ENCODE data around the gene DMC1.

The DMC1 gene

DNA sequence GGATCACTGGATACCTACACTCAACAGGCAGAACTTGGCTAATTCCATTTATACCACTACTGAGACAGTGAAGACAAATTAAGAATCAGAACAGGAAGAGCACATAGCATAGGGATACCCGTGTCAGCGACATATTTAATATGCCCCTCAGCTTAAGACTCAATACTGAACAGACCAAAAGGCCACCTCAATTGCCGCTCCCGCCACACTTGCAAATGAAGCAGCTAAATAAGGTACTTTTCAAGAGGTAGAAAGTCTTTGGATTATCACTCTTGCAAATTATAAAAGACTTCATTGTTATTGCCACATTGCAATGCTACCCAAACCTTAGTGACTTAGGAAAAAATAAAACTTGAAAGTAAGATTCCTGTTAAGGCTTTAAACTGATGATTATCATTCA, 67.0 kb downstream of the DMC1 start:
- in situ Hi-C loops (cut with MboI; ENCODE audit: low sequenced_read_pairs), result no loop called here

DNA sequence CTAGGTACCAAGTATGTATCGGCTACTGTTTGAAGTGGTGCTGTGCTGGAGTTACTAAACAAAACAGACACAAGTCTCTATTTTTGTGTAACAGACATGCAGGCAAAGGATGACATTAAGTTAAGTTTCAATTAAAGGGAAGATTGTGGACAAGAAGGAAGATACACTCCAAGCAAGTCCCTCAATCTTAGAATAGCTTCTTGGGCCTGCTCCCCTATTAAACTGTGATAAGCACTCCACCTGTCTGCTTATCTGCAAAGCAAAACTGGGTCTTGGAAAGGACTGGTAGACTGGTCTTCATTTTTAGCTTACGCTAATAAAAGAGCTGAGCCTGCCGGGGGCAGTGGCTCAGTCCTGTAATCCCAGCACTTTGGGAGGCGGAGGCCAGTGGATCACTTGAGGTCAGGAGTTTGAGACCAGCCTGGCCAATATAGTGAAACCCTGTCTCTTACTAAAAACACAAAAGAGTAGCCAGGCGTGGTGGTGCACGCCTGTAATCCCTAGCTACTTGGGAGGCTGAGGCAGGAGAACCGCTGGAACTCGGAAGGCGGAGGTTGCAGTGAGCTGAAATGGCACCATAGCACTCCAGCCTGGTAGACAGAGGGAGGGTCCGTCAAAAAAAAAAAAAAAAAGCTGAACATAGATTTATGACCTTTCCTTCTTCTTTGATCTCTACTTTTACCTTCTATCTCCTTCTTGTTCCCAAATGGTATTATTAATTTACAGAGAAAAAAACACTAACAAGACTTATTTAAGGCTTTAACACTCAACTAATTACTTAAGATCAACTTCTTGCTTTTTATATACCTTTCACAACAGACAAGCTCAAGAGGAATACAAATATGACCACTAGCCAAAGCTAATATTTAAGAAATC, 67.9 kb downstream of the DMC1 start:
- in situ Hi-C loops (cut with MboI; ENCODE audit: low sequenced_read_pairs), result no loop called here

DNA sequence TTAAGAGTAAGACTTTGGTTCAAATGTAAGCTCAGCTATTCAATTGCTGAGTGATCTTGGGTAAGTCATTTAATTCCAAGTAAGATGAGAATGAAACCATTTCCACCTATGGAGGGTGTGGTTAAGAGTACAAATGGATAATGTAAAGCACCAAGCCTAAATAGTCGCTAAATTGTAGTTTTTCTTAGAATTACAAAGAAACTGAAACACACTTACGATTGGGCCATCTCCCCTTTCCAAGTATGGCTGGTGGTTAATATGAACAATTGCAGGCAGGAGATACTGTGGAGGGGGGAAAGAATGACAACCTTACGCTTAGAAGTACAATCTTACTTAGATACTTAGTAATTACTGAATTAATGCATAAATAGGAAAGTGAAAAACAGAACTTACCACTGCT, 72.1 kb downstream of the DMC1 start:
- in situ Hi-C loops (cut with MboI; ENCODE audit: low sequenced_read_pairs), result no loop called here

DNA sequence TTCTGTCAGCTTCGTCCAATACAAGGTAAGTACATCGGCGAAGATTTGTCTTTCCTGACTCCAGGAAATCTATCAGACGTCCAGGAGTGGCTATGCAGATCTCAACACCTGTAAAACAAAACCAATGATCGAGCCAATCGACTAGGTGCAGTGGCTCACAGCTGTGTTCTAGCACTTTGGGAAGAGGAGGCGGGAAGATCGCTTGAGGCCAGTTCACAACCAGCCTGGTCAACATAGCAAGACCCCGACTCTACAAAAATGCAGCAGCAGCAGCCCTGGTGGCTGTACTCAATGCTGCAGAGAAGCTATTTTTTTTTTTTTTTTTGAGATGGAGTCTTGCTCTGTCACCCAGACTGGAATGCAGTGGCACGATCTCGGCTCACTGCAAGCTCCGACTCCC, 75.0 kb downstream of the DMC1 start:
- in situ Hi-C loops (cut with MboI; ENCODE audit: low sequenced_read_pairs), result no loop called here

DNA sequence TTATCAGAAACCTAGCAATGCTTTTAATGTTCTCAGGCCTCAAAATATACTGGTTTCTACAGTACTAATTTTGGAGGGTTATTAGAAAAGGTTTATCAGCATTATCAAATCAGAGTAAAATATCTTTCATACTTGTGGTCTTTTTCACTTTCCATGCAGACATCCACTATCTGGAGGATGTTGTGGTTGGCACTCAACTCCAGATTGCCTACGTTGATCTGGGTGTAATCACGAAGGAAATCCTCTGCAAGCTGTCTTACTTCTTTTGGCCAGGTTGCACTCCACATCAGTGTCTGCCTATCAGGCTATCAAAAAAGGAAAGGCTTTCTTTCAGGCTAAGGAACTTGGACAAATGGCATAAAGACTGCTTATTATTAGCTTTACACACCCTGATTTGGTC, 75.5 kb downstream of the DMC1 start:
- in situ Hi-C loops (cut with MboI; ENCODE audit: low sequenced_read_pairs), result no loop called here

DNA sequence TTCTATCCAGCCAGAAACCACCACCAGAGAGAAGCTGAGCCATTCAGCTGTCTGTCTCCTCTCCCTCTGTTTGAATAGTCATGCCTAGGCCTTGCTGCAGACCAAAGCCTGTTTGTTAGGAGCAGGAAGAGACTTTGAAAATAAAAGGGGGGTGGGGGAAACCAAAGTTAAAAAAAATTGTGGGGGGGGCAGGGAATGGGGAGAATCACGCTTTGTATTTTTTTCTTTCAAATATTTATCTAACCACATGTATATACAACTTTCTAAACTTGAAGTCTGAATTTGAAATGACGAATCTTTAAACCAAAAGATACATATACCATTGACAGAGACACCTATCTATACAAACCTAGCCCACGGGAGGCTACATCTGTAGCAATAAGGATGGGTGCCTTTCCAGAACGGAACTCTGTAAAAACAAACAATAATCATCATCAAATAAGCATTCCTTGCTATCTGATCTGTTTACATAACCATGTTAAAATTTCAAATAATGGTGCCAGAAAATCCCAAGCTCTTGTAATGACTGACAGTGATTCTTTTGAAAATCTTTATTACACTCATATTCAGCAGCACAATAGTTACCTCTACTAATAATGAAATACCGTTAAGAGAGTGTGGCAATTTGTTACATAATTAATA, 78.2 kb downstream of the DMC1 start:
- in situ Hi-C loops (cut with MboI; ENCODE audit: low sequenced_read_pairs), result no loop called here

DNA sequence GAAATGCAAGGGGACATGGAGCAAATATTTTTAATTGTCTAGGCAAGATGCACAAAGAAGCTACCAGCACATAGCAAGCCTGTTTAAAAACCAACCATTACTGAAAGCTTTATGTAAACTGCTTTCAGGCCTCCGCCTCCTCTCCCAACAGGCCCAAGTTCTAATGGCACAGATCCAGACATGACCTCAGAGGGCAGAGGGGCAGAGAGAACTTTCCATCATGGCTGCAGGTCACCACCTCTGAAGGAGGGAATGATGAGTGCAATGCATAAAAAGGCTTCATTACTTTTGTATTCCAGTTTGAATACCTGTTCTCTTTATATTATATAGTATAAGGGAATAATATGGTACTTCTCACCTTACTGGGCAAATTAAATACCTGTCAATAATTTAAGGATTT, 79.1 kb downstream of the DMC1 start:
- in situ Hi-C loops (cut with MboI; ENCODE audit: low sequenced_read_pairs), result no loop called here

DNA sequence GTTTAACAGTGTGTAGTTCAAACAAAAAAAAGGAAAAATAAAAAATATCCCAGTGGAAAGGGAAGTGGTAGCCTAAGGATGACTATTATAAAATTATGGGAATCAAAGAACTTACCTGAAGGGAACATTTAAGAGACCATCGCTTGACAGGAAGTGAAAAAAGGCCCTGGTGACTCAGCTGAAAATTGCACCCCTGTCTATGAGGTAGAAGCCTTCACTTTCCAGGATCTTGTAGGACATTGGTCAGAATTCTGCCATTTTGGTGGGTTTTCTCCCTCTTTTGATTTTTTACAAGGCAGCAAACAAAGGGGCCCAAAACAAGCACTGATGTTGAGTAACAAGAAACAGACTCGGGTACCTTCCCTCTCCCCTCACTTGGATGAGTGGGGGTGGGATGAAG, 79.5 kb downstream of the DMC1 start:
- in situ Hi-C loops (cut with MboI; ENCODE audit: low sequenced_read_pairs), result no loop called here

DNA sequence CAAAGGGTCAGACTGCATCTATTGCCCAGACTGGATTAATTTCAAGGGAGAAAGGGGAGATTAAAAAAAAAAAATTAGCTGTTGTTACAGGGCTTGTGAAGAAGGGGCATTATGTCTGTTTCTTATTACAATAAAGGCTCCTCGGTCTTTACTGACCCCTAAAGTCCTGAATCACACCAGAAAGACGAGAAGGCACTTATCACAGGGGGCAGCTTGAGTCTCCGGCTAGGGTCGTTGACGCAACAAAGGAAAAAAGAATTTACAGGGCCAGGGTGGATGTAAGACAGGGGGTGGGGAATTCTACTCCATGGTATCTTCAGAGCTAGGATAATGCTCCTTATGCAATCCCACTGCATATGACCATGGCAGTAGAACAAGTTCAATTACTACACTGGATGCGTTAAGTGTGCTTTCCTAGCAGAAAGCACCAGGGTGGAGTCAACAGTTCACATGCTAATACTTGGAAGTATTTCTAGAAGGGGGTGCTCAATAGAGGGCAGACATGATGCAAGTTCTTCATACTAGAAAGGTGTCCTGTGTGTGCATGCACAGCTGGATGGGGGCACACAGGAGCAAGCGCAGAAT, 80.3 kb downstream of the DMC1 start:
- in situ Hi-C loops (cut with MboI; ENCODE audit: low sequenced_read_pairs), result no loop called here

DNA sequence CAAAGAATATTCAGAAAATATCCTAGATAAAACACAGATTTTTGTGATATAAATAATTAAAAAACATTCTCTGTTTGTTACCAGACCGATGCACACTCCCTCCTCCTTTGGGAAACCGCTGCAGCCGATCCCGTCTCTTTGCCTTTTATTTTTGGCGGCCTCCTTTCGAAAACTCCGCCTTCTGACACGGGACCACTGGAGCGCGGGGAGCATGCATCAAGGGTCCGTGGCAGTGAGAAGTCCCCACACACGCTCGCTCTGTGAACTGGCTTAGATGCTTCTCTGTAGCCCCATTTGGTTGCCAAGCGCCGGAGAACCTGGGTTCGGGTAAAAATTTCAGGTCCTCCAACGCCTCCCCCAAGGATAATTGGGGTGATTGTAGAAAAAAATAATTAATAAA, 80.8 kb downstream of the DMC1 start:
- in situ Hi-C loops (cut with MboI; ENCODE audit: low sequenced_read_pairs), result no loop called here

DNA sequence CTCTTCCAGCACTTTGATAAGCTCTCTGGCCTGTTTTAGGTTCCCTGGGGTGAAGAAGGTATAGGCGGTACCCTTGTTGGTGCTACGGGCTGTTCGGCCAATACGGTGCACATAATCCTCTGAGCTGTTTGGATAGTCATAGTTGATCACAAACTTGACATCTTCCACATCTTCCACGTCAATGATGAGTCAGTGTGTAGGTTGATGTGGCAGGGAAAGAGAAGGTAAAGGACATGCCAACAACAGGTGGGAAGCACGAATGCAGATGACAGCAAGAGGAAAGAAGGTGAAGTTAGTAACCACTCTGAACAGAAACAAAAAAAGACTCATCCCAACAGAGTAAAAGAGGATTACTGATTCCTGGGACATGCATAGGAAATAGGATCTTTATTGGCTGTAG, 82.0 kb downstream of the DMC1 start:
- in situ Hi-C loops (cut with MboI; ENCODE audit: low sequenced_read_pairs), result no loop called here

DNA sequence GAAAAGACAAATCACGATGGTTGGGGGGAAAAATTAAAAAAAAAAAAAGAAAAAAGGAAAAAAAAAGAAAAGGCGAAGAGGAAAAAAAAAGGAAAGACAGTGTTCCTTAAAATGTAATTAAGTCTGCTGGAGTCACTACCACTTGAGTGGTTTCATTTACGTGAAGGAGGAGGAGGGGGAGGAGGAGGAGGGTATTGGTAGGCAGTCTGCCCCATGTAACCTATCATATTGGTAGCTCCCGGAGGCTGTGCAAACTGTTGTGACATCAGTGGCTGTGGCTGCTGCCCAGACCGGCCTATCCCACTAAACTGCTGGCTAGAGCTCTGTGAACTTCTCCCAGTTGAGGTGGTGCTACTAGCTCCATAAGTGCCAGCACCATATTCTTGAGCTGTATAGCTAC, 84.2 kb downstream of the DMC1 start:
- in situ Hi-C loops (cut with MboI; ENCODE audit: low sequenced_read_pairs), result no loop called here

DNA sequence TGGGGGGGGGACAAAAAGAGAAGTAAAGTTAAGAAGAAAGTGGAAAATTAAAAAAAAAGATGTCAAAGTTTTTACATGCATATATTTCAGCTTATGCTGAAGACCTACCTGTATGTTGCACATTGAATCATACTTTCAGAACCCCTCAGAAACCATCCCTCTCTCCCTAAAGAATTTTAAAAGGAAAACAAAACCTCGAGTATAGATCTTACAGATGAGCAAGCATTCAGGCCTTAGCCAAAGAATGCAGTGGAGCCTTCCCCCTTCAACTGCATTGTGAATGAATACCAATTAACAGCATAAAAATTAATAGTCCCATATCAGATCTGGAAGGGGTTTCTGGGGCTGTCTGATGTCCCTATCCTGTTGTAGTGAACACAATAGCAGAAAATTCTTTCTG, 85.7 kb downstream of the DMC1 start:
- in situ Hi-C loops (cut with MboI; ENCODE audit: low sequenced_read_pairs), result no loop called here

DNA sequence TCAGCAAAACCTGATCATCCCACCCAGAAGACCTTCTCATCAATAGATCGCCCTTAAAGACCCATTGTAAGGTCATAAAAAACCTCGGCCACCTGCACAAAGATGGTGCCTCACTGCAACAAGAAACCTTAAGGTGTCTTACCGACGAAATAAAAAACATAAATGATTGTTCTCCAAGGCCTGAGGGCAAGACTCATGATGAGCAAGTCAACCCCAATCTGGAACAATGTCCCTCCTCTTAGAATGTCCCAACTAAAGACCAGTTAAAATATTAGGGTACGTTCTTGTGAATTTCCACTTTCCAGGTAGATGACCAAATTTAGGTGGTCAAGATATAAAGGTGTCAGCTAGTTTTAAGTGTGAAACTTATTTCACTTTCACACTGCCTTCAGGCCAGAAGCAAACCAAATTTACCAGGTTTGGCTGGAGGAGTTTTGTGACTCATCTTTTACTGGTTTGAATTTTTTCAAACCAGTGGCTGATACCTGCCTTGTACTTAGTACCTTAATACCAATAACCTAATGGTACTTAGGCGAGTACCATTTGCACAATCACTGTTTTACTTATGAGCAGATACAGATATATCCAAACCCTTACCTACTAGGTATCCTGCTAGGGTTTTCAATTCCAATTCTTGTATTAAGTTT, 87.2 kb downstream of the DMC1 start:
- in situ Hi-C loops (cut with MboI; ENCODE audit: low sequenced_read_pairs), result no loop called here

DNA sequence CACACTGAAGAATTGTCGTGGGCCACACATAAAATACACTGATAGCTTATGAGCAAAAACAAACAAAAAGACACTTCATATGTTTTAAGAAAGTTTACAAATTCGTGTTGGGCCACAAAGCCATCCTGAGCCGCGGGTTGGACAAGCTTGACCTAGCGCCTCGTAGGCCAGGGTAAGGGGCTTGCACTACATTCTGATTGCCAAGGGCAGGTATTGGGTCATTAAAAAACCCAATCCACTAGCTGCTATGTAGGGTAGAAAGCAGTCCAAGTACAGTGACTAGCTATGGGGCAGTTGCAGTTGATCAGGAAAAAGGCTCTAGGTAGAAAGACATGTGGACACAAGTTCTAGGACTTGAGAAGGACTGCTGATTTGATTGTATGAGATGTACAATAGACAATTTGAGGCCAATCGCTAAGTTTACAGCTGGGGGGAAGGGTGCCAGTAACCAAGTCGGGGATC, 88.1 kb downstream of the DMC1 start:
- in situ Hi-C loops (cut with MboI; ENCODE audit: low sequenced_read_pairs), result no loop called here

DNA sequence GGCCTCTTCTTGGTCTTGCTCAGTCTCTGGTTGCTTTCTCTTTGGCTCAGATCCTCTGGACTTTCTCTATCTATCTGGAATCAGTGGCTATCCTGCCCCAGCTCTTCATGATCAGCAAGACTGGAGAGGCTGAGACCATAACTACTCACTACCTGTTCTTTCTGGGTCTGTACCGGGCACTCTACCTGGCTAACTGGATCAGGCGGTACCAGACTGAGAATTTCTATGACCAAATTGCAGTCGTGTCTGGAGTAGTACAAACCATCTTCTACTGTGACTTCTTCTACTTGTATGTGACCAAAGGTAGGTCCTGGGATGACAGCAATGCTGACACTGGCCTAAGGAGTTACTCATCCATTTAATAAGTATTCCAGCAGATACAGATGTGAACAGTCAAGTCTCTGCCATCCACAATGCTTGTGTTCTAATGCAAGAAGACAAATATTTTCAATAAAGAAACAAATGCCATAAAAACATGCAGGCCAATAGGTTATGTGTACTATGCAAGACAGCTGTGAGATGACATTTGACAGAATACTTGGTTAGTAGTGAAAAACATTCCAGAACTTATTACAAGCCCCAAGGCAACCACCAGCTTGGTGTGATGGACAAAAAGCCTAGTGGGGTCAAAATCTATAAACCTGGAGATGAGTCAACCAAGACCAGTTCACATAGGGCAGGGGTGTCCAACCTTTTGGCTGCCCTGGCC, 88.7 kb downstream of the DMC1 start:
- in situ Hi-C loops (cut with MboI; ENCODE audit: low sequenced_read_pairs), result no loop called here

DNA sequence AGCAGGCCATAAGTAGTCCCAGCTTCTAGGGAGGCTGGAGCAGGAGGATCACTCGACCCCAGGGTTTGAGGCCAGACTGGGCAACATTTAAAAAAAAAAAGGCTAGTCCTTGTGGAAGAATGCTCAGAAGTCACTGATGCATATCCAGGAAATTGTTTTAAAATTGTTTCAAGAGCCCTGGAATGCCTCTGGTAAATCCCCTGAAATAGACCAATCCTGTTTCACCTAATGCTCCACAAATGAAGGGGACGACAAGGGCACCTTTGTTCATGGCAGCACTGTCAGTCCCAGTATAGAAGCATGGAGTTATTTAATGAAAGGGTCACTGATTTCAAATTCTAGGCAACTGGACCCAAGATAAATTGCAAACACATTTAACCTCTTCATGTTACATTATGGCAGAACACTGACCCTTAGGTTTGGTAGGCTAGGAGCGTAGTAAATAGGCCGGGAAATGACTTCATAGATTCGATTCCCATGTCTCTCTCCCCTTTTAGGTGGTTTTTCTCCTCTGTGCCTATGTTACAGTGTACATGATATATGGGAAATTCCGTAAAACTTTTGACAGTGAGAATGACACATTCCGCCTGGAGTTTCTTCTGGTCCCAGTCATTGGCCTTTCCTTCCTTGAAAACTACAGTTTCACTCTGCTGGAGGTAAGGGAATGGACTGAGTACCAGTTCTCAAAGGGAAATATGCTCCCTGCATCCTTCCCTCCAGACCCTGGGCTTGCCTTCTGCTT, 90.7 kb downstream of the DMC1 start:
- in situ Hi-C loops (cut with MboI; ENCODE audit: low sequenced_read_pairs), result no loop called here

DNA sequence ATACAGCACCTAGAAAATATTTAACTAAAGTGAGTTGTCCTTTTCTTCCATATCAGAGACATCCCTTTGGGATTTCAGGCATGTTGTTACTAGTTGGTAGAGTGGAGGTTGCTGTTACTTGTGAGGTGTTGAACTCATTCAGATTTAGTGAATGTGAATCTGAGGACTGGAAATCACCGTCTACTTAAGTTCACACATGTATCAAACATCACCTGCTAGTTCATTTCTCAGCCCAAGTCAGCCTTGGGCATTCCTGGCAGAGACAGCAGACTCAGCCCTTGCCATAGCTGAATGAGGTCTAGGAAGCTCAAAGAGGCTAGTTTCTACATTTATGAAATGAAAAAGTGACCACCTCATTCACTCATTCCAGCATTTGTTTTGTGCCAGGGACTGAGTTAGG, 92.4 kb downstream of the DMC1 start:
- in situ Hi-C loops (cut with MboI; ENCODE audit: low sequenced_read_pairs), result no loop called here

DNA sequence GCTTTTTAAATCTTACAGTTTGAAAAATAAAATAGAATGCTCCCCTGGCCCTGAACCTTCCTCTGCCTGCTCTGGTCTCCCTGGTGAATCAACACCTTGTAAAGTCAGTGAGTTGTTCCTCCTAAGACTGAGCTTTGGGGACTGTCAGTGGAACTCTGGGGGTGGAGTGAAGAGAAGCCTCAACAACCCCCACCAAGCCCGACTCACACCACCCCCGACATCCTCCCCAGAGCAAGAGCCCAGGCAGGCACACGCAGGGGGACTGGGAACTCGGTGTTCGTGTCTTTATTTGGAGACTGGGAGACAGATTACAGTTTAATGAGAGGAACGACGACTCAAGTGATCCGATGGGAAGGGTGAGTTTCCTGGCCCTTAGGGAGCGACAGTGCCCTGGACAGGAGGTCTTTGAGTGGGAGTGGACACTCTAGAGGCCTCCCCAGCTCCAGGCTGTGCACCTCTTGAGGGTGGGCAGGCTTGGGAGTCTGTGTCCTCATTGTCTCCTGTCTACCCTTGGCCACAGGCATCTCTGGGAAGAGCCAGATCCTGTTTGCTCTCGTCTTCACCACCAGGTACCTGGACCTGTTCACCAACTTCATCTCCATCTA, 95.9 kb downstream of the DMC1 start:
- in situ Hi-C loops (cut with MboI; ENCODE audit: low sequenced_read_pairs), result no loop called here

DNA sequence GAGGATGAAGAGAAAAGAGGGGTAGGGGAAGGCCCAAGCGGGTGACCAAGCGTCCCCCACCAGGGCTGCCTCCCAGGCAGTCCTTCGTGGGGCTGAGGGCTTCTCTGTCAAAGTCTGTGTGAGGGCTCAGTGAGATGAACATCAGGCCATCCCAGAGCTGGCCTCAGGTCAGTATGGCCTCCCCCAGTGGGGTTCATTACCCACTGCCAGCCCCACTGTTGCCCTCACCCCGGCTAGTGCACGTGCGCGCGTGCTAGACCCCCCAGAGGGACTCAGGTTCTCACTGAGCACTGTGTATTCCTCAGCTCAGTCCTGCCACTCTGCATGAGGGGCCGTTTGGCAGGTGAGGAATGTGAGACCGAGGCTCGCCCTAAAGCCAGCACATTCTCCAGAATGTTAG, 98.7 kb downstream of the DMC1 start:
- in situ Hi-C loops (cut with MboI; ENCODE audit: low sequenced_read_pairs), result no loop called here

Data from HL-60/S4 (cell line).